OCI-LY1 (cell line): Measurements from ENCODE around the gene TMPRSS7.

Experiments used
- H2AFZ ChIP-seq: fragments of 200-600 bp; sonication (generic), shearing (Covaris generic); 2 replicates; pipeline ENCODE4 v1.6.0; 2014; ENCODE audit warnings: antibody characterized with exemption, mild to moderate bottlenecking, low read length
- H3F3A ChIP-seq: fragments of 200-600 bp; sonication (generic), shearing (Covaris generic); 2 replicates; pipeline ENCODE4 v1.6.0; 2014; ENCODE audit warnings: mild to moderate bottlenecking, antibody characterized with exemption, low read length, moderate library complexity; ENCODE audit not compliant: insufficient read depth
- H3K27ac ChIP-seq: fragments of 200-600 bp; sonication (generic); 2 replicates; pipeline ENCODE4 v1.5.1; 2014; ENCODE audit warnings: low read length, mixed run types, mild to moderate bottlenecking, low read depth; ENCODE audit not compliant: poor library complexity, severe bottlenecking
- H3K27me3 ChIP-seq: fragments of 200-600 bp; sonication (generic); 2 replicates; pipeline ENCODE4 v1.6.0; 2014; ENCODE audit warnings: antibody characterized with exemption, mild to moderate bottlenecking, low read length, moderate library complexity; ENCODE audit not compliant: insufficient read depth
- H3K36me3 ChIP-seq: fragments of 200-600 bp; sonication (generic); 2 replicates; pipeline ENCODE4 v1.6.1; 2014; ENCODE audit warnings: mild to moderate bottlenecking, antibody characterized with exemption, low read length, moderate library complexity, mixed read lengths; ENCODE audit not compliant: insufficient read depth
- H3K4me1 ChIP-seq: fragments of 200-600 bp; sonication (generic); 2 replicates; pipeline ENCODE4 v1.5.1; 2014; ENCODE audit warnings: mild to moderate bottlenecking, low read length, moderate library complexity; ENCODE audit not compliant: insufficient read depth, severe bottlenecking
- H3K4me2 ChIP-seq: fragments of 200-600 bp; sonication (generic), shearing (Covaris generic); 2 replicates; pipeline ENCODE4 v1.6.1; 2014; ENCODE audit warnings: low read length
- H3K4me3 ChIP-seq: fragments of 200-600 bp; sonication (generic); 2 replicates; pipeline ENCODE4 v1.5.1; 2014; ENCODE audit warnings: low read length, low read depth, mild to moderate bottlenecking, mixed read lengths; ENCODE audit not compliant: poor library complexity, severe bottlenecking
- H3K79me2 ChIP-seq: fragments of 200-600 bp; shearing (Covaris generic); 2 replicates; pipeline ENCODE4 v1.6.1; 2016; ENCODE audit warnings: mixed run types, low read length, mixed read lengths; ENCODE audit not compliant: insufficient read depth
- H3K9ac ChIP-seq: fragments of 200-600 bp; sonication (generic), shearing (Covaris generic); 2 replicates; pipeline ENCODE4 v1.6.1; 2014; ENCODE audit warnings: mild to moderate bottlenecking, low read length, mixed read lengths
- H3K9me2 ChIP-seq: fragments of 200-600 bp; sonication (generic), shearing (Covaris generic); 2 replicates; pipeline ENCODE4 v1.6.1; 2014; ENCODE audit warnings: low read depth, mild to moderate bottlenecking, low read length, mixed read lengths
- H3K9me3 ChIP-seq: fragments of 200-600 bp; shearing (Covaris generic); 2 replicates; pipeline ENCODE4 v1.6.1; 2014; ENCODE audit warnings: low read length, mixed read lengths
- H4K20me1 ChIP-seq: fragments of 200-600 bp; sonication (generic), shearing (Covaris generic); 2 replicates; pipeline ENCODE4 v1.6.0; 2016; ENCODE audit warnings: mild to moderate bottlenecking, low read length; ENCODE audit not compliant: insufficient read depth
- CTCF ChIP-seq: fragments of 200-600 bp; sonication (generic), shearing (Covaris generic); IDR thresholded peaks from 2 replicates; pipeline ENCODE4 v1.5.1; 2017; ENCODE audit warnings: mild to moderate bottlenecking, antibody characterized with exemption, low read length, moderate library complexity, mixed read lengths
- EZH2 ChIP-seq: fragments of 200-600 bp; sonication (generic), shearing (Covaris generic); IDR thresholded peaks from 2 replicates; pipeline ENCODE4 v1.8.0; 2017; ENCODE audit warnings: borderline replicate concordance, mixed run types, mild to moderate bottlenecking, antibody characterized with exemption, low read length, moderate library complexity, mixed read lengths

TMPRSS7 gene

DNA sequence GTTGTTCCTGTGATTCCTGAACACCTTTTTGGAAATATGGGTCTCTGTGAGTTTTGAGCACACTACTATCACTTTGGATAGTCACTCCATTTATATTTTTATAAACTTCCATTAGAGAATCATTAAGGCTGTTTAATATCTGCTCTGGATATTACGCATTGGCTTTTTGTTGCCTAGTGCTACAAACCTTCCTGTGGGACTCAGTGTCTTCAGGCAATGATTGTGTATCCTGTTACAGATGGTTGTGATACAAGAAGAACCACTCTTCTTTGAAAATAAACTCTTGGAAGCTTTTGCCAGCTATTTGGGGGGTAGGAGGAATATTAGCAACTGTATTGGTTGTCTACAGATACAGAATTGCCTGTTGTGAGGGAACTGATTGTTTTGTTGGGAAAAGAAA, 82.9 kb downstream of the TMPRSS7 start:
- Histone ChIP-seq H3K9ac (peak overlapping the region; percentile 73), H4K20me1 (no peaks in the 10 kb centered on the region), H3K4me1 (peaks cover 100% of the 10 kb centered on the region), H2AFZ (no peak overlapping the region), H3K4me3 (peak overlapping the region; percentile 25), H3K9me3 (no peaks in the 10 kb centered on the region), H3F3A (peaks cover 14% of the 10 kb centered on the region; the same call in 1 of the 2 replicates), H3K27me3 (no peaks in the 10 kb centered on the region), H3K27ac (peak overlapping the region; percentile 99), H3K79me2 (no peaks in the 10 kb centered on the region), H3K36me3 (peaks cover 17% of the 10 kb centered on the region; the same call in 1 of the 2 replicates), H3K4me2 (peak overlapping the region; percentile 50), H3K9me2 (no peaks in the 10 kb centered on the region)
- no peak for TF ChIP-seq EZH2
- TF ChIP-seq CTCF: no peak

GRCh38 chr3:112117841-112118571, 83.5 kb downstream of the TMPRSS7 start:
- Histone ChIP-seq H3K4me1 (peaks cover 100% of the 10 kb centered on the region), H2AFZ (no peak overlapping the region), H3K9me3 (no peaks in the 10 kb centered on the region), H3K9me2 (no peaks in the 10 kb centered on the region), H3F3A (peaks cover 14% of the 10 kb centered on the region; the same call in 1 of the 2 replicates), H3K4me3 (peak overlapping the region; percentile 25), H4K20me1 (no peaks in the 10 kb centered on the region), H3K27me3 (no peaks in the 10 kb centered on the region), H3K36me3 (peaks cover 22% of the 10 kb centered on the region), H3K79me2 (no peaks in the 10 kb centered on the region), H3K4me2 (peak overlapping the region; percentile 50), H3K27ac (peak overlapping the region; percentile 99), H3K9ac (peak overlapping the region; percentile 73)
- TF ChIP-seq CTCF (peak; percentile 29; the same call in 1 of the 2 replicates), EZH2 (no peak)

DNA sequence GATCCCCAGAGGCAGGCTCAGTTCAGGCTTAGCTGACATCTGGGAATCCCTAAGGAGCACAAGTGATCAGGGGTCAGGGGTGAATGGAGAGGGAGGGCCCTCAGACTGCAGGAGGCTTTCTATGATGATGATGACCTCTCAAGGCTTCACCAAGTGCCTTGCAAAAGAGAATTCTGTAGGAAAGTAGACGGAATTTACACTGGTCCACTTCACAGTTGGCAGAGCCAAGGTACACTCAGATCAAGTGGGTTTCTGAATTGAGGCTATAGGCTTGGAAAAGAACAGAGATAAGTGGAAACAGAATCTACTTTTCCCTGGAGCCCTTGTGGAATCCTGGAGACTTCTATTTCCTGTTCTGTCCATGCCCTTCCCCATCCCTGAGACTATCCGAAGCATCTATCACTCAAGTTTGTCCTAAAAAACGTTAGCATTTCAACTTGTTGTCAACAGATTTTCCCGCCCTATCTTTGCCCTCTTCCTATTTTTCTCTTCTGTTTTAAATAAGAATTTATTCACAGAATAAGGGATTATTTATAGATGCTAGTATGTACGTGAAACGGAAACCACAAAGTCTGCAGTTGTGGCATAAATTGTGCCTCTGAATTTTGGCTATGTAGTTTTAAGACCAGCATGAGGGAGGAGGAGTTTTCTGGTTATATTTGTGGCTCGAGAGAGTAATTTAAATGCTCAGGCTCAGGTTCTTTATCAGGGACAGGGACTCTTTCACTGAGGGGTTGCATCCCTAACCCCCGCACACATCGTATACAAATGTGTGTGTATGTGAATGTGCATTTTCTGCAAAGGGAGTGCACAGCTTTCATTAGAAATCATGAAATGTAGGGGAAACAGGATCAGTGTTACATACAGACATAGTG, 85.7 kb downstream of the TMPRSS7 start:
- Histone ChIP-seq H2AFZ (no peak overlapping the region), H4K20me1 (no peaks in the 10 kb centered on the region), H3K27me3 (no peaks in the 10 kb centered on the region), H3F3A (peaks cover 9% of the 10 kb centered on the region; the same call in 1 of the 2 replicates), H3K9me3 (no peaks in the 10 kb centered on the region), H3K4me2 (peak overlapping the region; percentile 50), H3K9ac (peak overlapping the region; percentile 38), H3K4me1 (peaks cover 98% of the 10 kb centered on the region), H3K36me3 (peaks cover 42% of the 10 kb centered on the region), H3K27ac (peak overlapping the region; percentile 99), H3K4me3 (no peak overlapping the region), H3K9me2 (no peaks in the 10 kb centered on the region), H3K79me2 (no peaks in the 10 kb centered on the region)
- no peak for TF ChIP-seq CTCF
- TF ChIP-seq EZH2: no peak
